GM19193 (cell line): ENCODE results near the gene TNFRSF18.

Experiments
- POLR2A ChIP-seq: IDR thresholded peaks from 4 replicates; pipeline ENCODE4 v1.6.1; 2011; ENCODE audit not compliant: insufficient read depth, insufficient read length; ENCODE audit errors: extremely low read depth

The TNFRSF18 gene

DNA sequence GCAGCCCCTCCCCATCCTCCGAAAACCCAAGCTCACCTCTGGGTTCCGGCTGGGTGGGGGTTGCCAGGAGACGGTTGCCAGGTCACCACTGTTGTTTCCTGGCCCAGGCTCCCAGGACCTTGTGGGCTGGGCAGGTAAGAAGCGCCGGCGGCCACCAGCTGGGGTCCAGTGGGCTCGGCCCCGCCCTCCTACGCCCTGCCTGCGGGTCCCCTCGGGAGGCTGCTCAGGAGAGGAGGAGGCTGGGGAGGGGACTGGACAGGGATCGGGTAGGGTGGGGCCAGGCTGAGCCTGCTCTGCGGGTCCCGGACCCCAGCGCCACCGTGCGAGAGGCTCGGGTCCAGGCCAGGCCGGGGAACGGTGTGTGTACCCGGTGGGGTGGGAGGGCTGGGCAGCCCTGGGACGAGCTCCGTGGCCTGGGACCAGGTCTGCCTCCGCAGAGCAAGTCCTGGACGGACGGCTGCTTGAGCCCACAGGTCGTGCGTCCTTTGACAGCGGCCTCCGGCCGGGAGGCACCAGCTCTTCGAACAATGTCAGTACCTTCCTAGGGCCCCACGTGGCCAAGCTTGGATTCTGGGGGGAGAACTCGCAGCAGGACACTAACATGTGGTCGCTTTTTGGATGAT lies 32.5 kb downstream of the TNFRSF18 start, which contains the start of gene TTLL10:
TSS of gene TTLL10 (plus strand) at position 88 of the 623 bp plus-strand sequence. CDS start 5,336 bp downstream, outside the sequence.
- TF ChIP-seq POLR2A, result no peak

DNA sequence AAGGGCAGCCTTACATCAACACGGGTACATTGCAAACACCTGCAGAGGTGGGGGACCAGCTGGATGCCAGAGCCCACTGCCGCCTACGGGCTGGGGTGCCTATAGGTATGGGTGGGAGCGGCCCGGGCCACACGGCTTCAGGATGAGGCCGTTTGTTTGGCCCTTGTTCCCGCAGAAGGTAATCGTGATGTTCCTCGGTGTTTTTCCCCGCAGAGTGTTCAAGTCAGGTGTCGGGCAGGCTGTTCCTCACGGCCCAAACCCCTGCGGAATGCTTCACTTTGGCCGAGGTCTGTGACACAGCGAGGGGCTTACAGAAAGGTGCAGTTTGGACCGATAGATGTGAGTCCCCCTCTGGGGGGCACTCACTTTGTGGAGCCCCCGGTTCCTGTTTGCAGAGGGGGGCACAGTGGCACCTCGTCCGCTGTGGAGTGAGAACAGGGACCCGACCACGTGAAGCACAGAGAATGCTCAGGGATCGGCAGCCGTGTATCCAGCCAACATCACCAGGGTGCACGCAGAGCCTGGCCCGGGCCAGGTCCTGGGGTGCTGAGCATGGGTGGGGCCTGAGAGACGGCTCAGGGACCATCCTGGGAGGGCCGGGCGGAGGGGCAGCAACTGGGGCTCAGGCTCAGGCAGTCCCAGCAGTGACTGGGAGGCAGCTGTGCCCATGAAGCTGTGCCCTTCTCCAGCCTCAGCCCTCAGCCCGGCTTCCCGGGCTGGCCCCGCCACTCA lies 33.2 kb downstream of the TNFRSF18 start:
- TF ChIP-seq POLR2A, result no peak

DNA sequence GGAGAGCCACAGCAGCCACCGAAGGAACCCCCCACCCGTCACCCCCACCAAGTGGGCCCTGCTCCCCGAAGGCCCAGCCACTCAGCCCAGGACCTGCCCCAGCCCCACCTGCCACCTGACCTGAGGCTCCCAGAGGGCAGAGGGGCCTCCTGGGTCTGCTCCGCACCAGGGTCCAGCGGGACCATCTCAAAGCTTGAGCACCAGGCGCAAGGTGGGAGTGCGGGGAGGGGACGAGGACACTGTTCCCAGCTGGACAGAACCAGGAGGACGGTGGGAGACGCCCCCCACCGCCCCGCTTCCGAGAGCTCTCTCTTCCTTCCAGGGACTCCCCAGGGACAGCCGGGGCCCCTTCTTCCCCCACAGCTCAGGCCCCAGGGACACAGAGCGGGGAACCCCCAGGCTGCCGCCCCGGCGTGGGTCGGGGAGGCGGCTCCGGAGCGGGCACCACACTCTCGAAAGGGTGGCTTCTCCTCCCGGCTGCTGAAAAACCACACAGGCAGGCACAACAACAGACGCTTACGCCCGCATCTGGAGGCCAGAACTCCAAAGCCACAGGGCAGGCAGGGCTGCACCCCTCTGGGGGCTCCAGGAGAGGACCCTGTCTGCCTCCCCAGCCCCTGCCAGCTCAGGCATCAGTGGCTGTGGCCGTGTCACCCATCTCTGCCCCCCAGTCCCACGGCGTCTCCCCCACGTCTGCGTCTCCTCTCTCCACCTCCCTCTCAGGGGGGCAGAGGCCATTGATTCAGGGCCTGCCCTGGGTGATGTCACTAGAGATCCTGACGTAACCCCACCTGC lies 34.6 kb downstream of the TNFRSF18 start:
- no peak for TF ChIP-seq POLR2A

DNA sequence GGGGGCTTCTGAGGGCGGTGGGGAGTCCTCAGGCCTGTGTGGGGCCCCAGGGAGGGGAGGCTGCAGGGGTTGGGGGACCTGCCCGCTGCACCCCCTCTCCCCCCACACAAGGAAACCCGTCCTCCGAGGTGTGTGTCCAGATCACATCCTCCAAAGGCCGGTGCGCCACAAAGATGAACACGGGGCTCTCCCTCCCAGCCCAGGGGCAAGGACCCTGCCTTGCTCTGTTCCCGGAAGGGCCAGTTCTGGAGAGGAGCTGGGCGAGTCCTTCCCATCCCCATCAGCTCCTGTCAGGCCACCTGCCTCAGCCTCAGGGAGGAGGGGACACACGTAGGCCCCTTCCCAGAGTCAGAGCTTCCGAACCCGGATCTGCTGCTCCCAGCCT lies 35.2 kb downstream of the TNFRSF18 start:
- no peak for TF ChIP-seq POLR2A

DNA sequence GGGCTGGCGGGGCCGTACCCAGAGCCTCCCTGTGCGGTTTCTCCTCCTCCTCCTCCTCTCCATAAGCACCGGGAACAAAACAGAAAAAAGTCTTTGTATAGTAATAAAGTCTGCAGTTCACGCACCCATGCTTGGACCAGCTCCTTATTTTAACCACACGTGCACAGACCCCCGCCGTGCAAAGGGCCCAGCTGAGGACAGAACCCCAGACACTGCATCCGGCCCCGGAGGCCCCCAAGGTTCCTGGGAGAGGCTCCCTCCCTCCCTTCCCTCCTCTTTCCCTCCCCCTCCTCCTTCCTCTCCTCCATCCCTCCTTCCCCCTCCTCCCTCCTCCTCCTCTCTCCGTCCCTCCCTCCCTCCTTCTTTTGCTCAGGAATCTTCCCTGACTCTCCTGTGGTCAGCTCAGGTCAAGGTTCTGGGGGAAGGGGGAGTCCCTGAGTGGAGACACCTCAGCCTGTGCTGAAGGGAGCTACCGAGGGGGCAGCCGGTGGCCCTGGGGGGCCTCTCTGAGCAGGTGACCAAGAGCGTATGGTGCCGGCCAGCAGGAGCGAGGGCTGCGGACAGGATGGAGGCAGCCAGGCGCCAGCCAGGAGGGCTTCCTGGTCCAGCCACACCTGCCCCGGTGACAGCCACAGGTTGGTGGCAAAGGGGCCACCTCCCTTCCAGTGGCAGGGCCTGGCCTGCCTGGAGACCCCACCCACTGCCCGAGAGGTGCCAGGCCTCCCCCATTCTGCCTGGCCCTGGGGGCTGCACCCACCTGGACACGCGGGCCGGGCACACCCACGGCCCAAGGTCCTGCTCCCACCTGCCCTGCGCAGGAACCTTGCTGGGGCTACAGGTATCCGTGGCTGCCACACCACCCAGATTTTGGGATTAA lies 35.9 kb downstream of the TNFRSF18 start:
- no peak for TF ChIP-seq POLR2A

DNA sequence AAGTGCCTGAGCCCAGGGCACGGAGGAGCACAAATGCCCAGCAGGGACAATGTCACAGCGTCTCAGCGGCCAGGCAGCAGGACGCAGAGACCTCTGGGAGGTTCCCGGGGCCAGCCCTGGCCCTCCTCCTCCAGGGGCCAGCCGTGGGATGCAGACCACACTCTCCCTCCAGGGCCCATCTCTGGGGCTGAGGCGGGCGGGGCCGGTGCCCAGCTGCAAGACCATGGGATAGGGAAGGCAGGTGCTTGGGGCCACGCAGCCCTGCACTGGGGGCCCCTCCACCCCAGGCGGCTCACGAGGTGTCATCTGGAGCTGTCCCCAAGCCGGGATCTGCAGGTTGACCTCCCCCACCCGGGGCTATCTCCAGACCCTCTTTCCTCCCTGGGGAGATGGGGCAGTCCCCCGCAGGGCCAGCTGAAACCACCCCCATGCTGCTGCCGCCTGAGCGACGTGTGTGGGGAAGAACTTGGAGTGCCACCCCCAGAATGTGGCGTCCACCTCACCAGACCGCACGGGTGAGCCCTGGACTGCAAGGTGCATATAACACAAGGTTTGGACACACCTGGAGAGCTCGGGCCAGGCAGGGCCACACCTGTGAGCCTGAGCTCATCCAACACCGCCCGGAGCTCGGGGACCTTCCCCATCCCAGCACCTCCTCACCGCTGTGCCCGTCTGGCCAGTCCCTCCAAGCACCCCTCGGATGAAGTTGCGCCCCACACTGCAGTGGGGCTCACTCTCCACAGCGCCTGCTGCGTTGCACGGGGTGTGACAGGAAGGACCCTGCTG lies 36.8 kb downstream of the TNFRSF18 start:
- TF ChIP-seq POLR2A, result no peak

DNA sequence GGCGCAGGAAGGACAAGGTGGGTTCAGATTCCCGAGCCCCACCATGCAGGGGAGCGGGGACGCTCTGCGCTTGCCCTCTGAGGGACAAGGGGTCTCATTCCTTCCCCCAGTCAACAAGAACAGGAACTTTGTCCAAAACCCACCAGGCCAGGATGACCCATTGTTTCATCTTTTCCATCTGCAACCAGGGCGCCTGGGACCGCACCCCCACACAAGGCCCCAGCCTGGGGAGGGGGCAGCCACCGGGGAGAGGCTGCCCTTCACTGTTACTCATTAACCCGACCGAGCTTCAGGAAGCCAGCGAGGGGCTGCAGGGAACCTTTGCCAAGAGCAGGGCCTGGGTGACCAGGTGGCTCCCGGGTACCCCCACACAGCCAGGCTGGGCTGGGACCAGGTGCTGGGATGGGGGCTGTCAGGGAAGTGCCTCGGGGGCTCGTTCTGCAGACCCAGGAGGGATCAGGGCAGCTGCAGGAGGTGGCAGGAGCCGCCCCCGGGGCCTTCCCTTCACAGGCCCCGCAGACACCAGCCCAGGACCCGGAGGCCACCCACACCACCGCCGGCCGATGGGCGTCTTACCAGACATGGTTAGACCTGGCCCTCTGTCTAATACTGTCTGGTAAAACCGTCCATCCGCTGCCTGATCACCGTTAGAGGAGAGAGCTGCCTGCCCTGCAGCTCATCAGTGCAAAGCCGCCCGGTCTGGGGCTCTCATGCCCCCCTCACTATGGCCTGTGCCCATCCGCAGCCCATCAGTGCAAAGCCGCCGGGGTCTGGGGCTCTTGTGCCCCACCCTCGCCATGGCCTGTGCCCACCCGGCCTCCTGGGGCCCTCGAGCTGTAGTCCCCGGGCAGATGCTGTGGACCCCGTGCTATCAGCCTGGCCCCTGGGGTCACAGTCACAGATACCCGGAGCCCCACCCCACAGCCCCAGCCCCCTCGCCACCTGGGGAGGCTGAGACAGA lies 37.7 kb downstream of the TNFRSF18 start:
- no peak for TF ChIP-seq POLR2A

DNA sequence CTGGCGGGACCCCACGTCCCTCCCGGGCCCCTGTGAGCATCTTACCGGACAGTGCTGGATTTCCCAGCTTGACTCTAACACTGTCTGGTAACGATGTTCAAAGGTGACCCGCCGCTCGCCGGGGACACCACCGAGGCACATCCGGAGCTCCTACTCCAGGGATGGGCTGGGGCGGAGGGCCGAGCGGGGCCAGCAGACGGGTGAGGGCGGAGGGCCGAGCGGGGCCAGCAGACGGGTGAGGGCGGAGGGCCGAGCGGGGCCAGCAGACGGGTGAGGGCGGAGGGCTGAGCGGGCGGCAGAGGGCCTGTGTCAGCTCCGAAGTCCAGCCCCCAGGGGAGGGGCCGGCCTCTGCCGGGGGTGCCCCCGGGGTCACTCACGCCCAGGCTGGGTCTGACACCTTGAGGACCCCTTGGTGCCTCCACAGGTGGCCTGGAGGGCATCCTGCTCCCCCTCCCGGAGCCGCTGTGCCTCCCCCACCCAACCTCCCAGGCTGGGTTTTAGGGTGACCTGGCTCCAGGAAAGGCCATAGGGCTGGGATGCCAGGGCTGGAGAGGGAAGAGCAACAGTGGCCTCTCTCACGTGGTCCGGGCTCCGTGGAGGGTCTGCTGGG lies 38.4 kb downstream of the TNFRSF18 start:
- TF ChIP-seq POLR2A, result no peak

DNA sequence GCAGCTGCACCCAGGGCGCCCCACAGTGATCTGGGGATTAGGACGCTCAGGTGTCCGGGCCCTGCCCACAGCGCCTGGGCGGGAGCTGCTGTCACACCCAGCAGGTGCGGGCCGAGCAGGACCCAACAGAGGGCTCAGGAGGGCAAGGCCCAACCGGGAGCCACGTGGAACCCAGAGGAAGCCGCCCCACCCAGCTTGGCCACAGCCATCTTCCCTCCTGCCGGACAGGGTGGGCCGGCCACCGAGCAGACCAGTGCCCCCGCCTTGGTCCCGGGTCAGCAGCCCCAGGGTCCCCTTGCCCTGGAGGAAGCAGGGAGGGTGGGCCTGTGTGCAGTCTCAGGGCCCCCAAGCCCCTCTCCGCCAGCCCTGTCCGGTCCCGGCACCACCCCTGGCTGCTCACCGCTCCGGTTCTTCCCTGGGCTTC lies 39.0 kb downstream of the TNFRSF18 start:
- no peak for TF ChIP-seq POLR2A

DNA sequence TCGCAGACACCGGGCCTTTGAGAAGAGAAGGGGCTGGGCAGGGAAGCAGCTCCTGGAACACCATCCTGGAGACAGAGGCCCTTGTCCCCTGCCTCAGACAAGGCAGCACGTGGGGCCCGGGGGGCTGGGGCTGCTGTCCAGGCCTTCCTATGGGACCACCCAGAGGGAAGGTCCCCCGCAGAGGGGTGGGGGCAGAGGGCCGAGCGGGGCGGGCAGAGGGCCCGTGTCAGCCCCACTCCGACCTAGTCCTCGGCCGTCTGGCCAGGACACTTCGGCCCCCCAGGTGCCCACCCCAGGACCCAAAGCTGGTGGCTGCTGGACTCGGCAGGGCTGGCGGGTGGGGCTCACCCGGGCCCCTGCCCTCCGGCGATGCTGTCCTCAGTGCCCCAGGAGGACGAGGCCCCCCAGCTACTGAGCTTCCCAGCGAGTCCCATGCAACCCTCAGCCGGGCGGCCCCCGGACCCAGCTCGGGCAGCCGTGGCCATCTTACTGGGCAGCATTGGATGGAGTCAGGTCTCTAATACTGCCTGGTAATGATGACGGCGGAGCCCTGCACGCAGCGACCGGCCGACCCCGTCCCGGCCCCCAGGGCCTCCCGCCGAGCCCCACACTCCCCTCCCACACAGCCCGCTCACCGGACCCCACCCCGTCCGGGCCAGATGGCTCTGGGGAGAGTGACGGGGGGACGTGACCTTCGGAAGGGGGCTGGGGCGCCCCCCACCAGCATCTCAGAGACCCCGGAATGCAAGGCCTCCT lies 39.6 kb downstream of the TNFRSF18 start:
- no peak for TF ChIP-seq POLR2A

DNA sequence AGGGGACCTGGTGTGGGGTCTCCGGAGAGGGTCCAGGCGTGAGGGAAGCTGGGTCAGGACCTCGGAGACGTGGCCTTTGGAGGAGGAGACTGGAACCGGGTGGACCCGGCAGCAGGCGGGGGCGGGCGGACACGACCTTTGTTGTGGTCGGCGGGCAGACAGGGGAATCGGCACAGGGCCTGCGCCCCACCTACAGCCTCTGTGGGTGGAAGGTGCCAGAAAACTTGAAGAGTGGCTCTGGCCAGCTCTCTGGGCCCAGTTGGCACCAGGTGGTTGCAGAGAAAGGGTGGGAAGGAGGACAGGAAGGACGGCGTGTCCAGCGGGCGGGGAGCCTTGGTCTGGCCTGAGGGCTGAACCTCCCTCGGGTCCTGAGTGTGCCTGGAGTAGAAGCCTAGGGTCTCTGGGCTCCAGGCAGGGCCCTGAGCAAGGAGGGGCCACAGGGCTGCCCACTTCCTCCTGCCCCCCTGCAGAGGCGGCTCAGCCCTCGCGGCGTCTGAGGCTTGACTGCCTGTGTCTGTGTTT lies 40.4 kb downstream of the TNFRSF18 start:
- no peak for TF ChIP-seq POLR2A

DNA sequence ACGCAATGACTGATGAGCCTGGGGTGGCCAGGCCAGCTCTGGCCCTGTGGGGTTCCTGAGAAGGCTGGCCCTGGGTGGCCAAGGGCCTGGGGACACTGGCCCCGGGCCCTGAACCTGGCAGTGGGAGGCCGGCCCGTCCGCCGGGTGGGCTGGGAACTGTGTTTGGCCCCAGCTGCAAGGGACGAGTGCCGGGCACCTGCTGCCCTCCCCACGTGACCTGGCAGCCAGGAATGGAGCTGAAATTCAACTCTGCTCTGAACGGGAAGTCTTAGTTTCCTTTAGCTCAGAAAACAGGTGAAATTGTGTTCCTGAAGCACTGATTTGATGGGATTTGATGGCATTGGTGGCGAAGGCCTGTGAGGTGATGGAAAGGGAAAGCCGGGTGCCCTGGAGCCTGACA lies 40.9 kb downstream of the TNFRSF18 start:
- TF ChIP-seq POLR2A, result no peak
